Body of pancreas (tissue), 4 donors: ENCODE measurements around the gene UNCX. TPM values are rescaled to one million over a fixed set of nuclear protein-coding genes. Genes with fewer than 3 reads are reported as not detected.

Source experiments
- ATAC-seq: fragments of 150-250 bp; one replicate; pipeline ENCODE4 v1.9.1; 2016
- DNase-seq, 4 donors: peaks; one replicate each; pipeline ENCODE4 v3.0.0-alpha.2; 2019
- H3K27ac ChIP-seq, 4 donors: fragments of 200-600 bp; sonication (generic); 1 replicate in 3 of 4; 2 replicates in 1 of 4; pipeline versions ENCODE4 v1.5.1 to v1.6.1; 2016 to 2019; ENCODE audit warnings: mild to moderate bottlenecking in 1 of 4, mixed read lengths in 1 of 4, moderate library complexity in 1 of 4
- H3K27me3 ChIP-seq, 2 donors: fragments of 200-600 bp; sonication (generic); one replicate each; pipeline ENCODE4 v1.6.0; 2016; ENCODE audit warnings: mild to moderate bottlenecking in 1 of 2
- H3K36me3 ChIP-seq, 2 donors: fragments of 200-600 bp; sonication (generic); replicated peaks in 1 of 2; 2 replicates each; pipeline ENCODE4 v1.5.1; 2016; ENCODE audit warnings: low read depth in 2 of 2; ENCODE audit not compliant: insufficient read depth in 1 of 2
- H3K4me1 ChIP-seq: fragments of 200-600 bp; sonication (generic); one replicate; pipeline ENCODE4 v1.6.0; 2016
- H3K4me3 ChIP-seq, 2 donors: fragments of 200-600 bp; sonication (generic); 1 replicate in 1 of 2; 2 replicates in 1 of 2; pipeline ENCODE4 v1.5.1; 2016 to 2019
- H3K9me3 ChIP-seq, 3 donors: fragments of 200-600 bp; sonication (generic); 1 replicate in 2 of 3; 2 replicates in 1 of 3; pipeline ENCODE4 v1.5.1; 2016
- POLR2A ChIP-seq, 3 donors: fragments of 450-650 bp; IDR thresholded peaks; one replicate each; pipeline ENCODE4 v1.6.1; 2016; ENCODE audit warnings: antibody characterized with exemption in 3 of 3, mild to moderate bottlenecking in 2 of 3
- WGBS, 2 donors: methylation state at CpG; one replicate each; pipeline ENCODE4 v1.1.5; 2017; 5-methylcytosine and 5-hydroxymethylcytosine counted together
- intact Hi-C: fragments of 100-400 bp; cut with DNase I; formaldehyde crosslinking; loops from one replicate; pipeline ENCODE4 v1.15.1; 2023
- total RNA-seq, 2 donors: library from RNA; depleted of rRNA; stranded (reverse); fragments of >200 nt; gene quantifications; one replicate each; pipeline ENCODE4 v1.1.0, GENCODE V29; 2016
- TF ChIP-seq, protein P1 (sequence below), 7 experiments: fragments of 450-650 bp in 4 of 7; fragments of 200-600 bp in 3 of 7; sonication (generic) in 3 of 7; IDR thresholded peaks; one replicate each; pipeline ENCODE4 v1.5.1; 2016 to 2019; ENCODE audit warnings: antibody characterized with exemption in 7 of 7

Gene UNCX
- total RNA-seq, 2 donors from 2014 or later: not detected

DNA sequence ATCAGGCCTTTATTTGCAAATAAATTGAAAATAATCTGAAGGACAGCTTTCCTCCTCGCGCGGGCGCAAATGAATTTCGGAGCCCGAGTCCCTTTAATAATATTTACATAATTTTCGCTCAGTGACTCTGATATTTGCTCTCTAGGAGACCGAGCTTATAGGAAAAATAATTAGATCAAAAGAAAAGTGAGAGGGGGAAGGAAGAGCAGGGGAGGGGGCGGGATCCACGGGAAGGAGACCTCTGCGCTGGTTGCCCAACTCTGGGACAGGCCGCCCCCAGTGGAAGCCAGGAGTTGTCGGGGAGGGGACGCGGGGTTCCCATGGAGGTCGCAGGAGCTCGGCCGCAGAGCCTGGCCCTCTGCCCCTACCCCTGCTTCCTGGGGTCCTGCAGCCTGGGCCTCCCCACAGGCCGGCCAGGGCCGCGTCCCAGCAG, 5.8 kb downstream of the UNCX start:
- H3K4me1 ChIP-seq: peaks cover 32% of the 10 kb centered on the region
- H3K27me3 ChIP-seq: peaks cover 4 to 75% of the 10 kb centered on the region in 2 donors
- DNase-seq: no peak
- H3K36me3 ChIP-seq: no peaks in the 10 kb centered on the region
- 10 to 11% methylated on average over 20 to 21 of the region's 21 CpGs for WGBS, 2 donors
- no peak overlapping the region for H3K4me3 ChIP-seq
- no peak for TF ChIP-seq POLR2A (IDR thresholded peaks at IDR 0.05)
- TF ChIP-seq, protein P1, sequence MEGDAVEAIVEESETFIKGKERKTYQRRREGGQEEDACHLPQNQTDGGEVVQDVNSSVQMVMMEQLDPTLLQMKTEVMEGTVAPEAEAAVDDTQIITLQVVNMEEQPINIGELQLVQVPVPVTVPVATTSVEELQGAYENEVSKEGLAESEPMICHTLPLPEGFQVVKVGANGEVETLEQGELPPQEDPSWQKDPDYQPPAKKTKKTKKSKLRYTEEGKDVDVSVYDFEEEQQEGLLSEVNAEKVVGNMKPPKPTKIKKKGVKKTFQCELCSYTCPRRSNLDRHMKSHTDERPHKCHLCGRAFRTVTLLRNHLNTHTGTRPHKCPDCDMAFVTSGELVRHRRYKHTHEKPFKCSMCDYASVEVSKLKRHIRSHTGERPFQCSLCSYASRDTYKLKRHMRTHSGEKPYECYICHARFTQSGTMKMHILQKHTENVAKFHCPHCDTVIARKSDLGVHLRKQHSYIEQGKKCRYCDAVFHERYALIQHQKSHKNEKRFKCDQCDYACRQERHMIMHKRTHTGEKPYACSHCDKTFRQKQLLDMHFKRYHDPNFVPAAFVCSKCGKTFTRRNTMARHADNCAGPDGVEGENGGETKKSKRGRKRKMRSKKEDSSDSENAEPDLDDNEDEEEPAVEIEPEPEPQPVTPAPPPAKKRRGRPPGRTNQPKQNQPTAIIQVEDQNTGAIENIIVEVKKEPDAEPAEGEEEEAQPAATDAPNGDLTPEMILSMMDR (IDR thresholded peaks at IDR 0.05): no peak
- H3K27ac ChIP-seq: no peak overlapping the region
- intact Hi-C loops: no loop called here
- ATAC-seq: no peak
- H3K9me3 ChIP-seq: no peaks in the 10 kb centered on the region

GRCh38 chr7:1238931-1239802, 6.5 kb downstream of the UNCX start:
- Histone ChIP-seq H3K27me3 (peaks cover 4 to 74% of the 10 kb centered on the region in 2 donors), H3K36me3 (no peaks in the 10 kb centered on the region), H3K27ac (no peak overlapping the region), H3K4me1 (peaks cover 27% of the 10 kb centered on the region), H3K9me3 (no peaks in the 10 kb centered on the region), H3K4me3 (no peak overlapping the region)
- no peak for TF ChIP-seq POLR2A (IDR thresholded peaks at IDR 0.05)
- TF ChIP-seq, protein P1 (IDR thresholded peaks at IDR 0.05): no peak
- intact Hi-C loops: no loop called here
- no peak for ATAC-seq
- WGBS, 2 donors: 8 to 11% methylated on average over 27 of the region's 27 CpGs
- DNase-seq: no peak

- intact Hi-C loops: no loop called here
- Histone ChIP-seq H3K9me3 (no peaks in the 10 kb centered on the region), H3K4me3 (no peak overlapping the region), H3K36me3 (no peaks in the 10 kb centered on the region), H3K27ac (no peak overlapping the region), H3K4me1 (peaks cover 25% of the 10 kb centered on the region), H3K27me3 (peaks cover 4 to 72% of the 10 kb centered on the region in 2 donors)
- no peak for TF ChIP-seq POLR2A (IDR thresholded peaks at IDR 0.05)
- TF ChIP-seq, protein P1 (IDR thresholded peaks at IDR 0.05): no peak
- ATAC-seq (no peak), DNase-seq (no peak)
- 7 to 8% methylated on average over 14 to 25 of the region's 29 CpGs for WGBS, 2 donors
Measured at GRCh38 chr7:1239803-1240516, 7.3 kb downstream of the UNCX start.

DNA sequence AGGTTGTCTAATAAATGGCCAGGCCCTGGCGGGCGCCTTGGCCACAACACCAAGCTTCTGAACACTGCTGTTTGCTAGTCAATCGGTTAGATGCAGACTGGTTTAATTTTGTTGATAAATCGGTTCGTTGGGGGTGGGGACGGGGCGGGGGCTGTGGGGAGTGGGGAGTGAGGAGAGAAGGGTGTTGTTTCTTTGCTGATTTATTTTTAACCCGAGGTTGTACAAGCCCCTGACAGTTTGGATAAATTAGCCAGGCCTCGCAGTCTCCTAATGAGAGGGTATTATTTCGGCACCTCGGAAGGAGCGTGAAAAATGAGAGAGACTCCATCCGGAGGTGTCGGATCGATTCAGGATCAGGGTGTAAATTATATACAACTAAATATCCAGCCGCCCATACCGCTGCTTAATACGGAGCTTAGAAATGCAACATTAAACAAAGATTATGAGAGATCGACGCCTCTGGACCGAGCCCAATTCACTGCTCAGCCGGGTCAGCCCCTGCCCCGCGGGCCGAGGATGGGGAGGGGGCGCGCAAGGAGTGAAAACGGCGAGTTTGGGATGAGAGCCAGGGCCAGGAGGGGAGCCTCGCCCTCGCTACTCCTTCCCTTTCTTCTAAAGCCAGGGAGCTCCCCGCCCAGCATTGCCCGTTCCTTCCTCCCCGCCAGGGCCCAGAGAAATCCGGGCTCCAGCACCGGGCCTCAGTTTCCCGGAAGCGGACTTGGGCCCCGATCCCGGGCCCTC, 8.0 kb downstream of the UNCX start:
- H3K9me3 ChIP-seq: no peaks in the 10 kb centered on the region
- intact Hi-C loops: no loop called here
- H3K27me3 ChIP-seq: peaks cover 4 to 72% of the 10 kb centered on the region in 2 donors
- H3K36me3 ChIP-seq: no peaks in the 10 kb centered on the region
- WGBS, 2 donors: 3 to 4% methylated on average over 31 to 40 of the region's 40 CpGs
- no peak overlapping the region for H3K4me3 ChIP-seq
- H3K4me1 ChIP-seq: peaks cover 18% of the 10 kb centered on the region
- no peak overlapping the region for H3K27ac ChIP-seq
- TF ChIP-seq POLR2A (IDR thresholded peaks at IDR 0.05): no peak
- TF ChIP-seq, protein P1 (IDR thresholded peaks at IDR 0.05): no peak
- DNase-seq (no peak), ATAC-seq (no peak)
